Tibial nerve (tissue), 4 donors: ENCODE results near the gene PAAF1.

Experiments
- EP300 ChIP-seq, 2 donors: sonication (generic); formaldehyde crosslinking; IDR thresholded peaks; one replicate each; pipeline ENCODE4 v1.6.1; 2017; ENCODE audit warnings: antibody characterized with exemption in 2 of 2, mild to moderate bottlenecking in 1 of 2
- TF ChIP-seq, protein P1 (sequence below), 5 experiments: fragments of 200-600 bp in 3 of 5; fragments of 450-650 bp in 2 of 5; sonication (generic) in 3 of 5; IDR thresholded peaks; one replicate each; pipeline ENCODE4 v1.5.1; 2016 to 2019; ENCODE audit warnings: antibody characterized with exemption in 5 of 5, mild to moderate bottlenecking in 3 of 5, moderate library complexity in 2 of 5

GRCh38 chr11:73860202-73860601 is 16.6 kb upstream of the PAAF1 start:
- no peak for TF ChIP-seq EP300 (IDR thresholded peaks at IDR 0.05)
- TF ChIP-seq, protein P1, sequence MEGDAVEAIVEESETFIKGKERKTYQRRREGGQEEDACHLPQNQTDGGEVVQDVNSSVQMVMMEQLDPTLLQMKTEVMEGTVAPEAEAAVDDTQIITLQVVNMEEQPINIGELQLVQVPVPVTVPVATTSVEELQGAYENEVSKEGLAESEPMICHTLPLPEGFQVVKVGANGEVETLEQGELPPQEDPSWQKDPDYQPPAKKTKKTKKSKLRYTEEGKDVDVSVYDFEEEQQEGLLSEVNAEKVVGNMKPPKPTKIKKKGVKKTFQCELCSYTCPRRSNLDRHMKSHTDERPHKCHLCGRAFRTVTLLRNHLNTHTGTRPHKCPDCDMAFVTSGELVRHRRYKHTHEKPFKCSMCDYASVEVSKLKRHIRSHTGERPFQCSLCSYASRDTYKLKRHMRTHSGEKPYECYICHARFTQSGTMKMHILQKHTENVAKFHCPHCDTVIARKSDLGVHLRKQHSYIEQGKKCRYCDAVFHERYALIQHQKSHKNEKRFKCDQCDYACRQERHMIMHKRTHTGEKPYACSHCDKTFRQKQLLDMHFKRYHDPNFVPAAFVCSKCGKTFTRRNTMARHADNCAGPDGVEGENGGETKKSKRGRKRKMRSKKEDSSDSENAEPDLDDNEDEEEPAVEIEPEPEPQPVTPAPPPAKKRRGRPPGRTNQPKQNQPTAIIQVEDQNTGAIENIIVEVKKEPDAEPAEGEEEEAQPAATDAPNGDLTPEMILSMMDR (IDR thresholded peaks at IDR 0.05), result no peak
